GM19239 (cell line): ENCODE results near the gene ANO6.
A peak's percentile ranks its signal among the peaks of the same experiment; 100 is the strongest.
"Not testable (repeated sequence)": the region's sequence is repeated elsewhere in the genome, so short reads cannot be mapped to it uniquely, and the experiment has no call there.

Experiments used
- DNase-seq: peaks from one replicate; pipeline ENCODE4 v3.0.0; 2011; ENCODE audit warnings: low spot score; ENCODE audit not compliant: insufficient read length
- FAIRE-seq: peaks from 2 replicates; lab custom pipeline; 2011; peaks lifted over from hg19 to GRCh38; lab: Jason Lieb, UNC

The ANO6 gene, protein sequence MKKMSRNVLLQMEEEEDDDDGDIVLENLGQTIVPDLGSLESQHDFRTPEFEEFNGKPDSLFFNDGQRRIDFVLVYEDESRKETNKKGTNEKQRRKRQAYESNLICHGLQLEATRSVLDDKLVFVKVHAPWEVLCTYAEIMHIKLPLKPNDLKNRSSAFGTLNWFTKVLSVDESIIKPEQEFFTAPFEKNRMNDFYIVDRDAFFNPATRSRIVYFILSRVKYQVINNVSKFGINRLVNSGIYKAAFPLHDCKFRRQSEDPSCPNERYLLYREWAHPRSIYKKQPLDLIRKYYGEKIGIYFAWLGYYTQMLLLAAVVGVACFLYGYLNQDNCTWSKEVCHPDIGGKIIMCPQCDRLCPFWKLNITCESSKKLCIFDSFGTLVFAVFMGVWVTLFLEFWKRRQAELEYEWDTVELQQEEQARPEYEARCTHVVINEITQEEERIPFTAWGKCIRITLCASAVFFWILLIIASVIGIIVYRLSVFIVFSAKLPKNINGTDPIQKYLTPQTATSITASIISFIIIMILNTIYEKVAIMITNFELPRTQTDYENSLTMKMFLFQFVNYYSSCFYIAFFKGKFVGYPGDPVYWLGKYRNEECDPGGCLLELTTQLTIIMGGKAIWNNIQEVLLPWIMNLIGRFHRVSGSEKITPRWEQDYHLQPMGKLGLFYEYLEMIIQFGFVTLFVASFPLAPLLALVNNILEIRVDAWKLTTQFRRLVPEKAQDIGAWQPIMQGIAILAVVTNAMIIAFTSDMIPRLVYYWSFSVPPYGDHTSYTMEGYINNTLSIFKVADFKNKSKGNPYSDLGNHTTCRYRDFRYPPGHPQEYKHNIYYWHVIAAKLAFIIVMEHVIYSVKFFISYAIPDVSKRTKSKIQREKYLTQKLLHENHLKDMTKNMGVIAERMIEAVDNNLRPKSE

GRCh38 chr12:45215419-45216229 is at the start of gene ANO6:
Gene ANO6, plus strand, starts transcription at chr12:45216095. Its CDS starts 227 bp downstream, at chr12:45216322.
- peak; percentile 97 for FAIRE-seq
- DNase-seq = peak; percentile 44

DNA sequence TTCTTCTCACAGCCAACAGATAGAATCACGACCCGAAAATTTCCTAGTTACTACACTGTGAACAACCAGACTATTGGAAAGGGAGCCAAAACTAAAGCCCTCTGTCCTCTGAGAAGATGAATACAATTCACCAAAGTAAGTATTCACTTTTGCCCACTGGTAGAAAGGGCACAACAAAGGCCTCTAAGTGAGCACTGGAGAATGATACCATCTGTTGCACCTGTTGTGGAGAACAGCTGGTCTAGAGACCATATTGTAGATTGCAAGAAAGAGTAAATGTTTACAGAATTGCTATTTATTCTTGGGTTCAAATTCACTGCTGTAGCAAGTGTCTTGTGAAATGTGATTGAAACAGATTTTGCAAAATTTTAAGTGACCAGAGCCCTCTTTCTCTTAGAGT is 46.9 kb upstream of the ANO6 start:
- DNase-seq (no peak), FAIRE-seq (no peak)

GRCh38 chr12:45170456-45171042 is 45.3 kb upstream of the ANO6 start:
- DNase-seq = peak; percentile 56
- peak; percentile 86 for FAIRE-seq

- not testable (repeated sequence) for DNase-seq, FAIRE-seq
These were observed 42.6 kb upstream of the ANO6 start for GRCh38 chr12:45173293-45173692.

- FAIRE-seq = no peak
These were observed 41.3 kb upstream of the ANO6 start for GRCh38 chr12:45174595-45174994.

DNA sequence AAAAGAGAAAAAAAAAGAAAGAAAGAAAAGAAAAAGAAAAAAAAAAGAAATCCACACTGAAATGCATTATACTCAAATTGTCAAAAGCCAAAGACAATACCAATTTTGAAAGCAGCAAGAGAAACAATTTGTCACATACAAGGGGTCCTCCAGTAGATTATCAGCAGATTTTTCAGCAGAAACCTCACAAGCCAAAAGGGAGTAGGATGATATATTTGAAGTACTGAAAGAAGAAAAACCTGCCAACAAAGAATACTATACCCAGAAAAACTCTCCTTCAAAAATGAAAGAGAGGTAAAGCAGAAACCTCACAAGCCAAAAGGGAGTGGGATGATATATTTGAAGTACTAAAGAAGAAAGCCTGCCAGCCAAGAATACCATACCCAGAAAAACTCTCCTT is 37.1 kb upstream of the ANO6 start:
- FAIRE-seq (no peak), DNase-seq (no peak)

More at GRCh38 chr12:45174595-45174994, 41.3 kb upstream of the ANO6 start:
- no peak for DNase-seq

DNA sequence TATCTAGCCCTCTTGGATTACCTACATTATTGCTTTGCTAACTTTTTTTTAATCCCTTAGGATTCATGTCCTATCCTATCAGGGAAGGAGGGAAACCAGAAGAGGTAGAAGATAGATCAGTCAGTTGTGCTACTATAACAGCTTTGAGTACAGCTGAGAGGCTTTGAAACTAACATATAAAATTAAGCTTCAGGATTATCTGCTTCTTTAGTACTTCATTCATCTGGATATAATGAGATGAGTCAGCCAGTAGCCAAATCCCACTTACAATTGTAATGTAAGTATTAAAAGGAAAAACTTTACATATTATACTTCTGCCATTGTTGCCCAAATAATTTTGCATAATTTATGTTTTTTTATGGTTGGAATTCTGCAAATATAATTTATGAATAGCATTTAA is 33.4 kb upstream of the ANO6 start:
- FAIRE-seq (no peak), DNase-seq (no peak)

DNA sequence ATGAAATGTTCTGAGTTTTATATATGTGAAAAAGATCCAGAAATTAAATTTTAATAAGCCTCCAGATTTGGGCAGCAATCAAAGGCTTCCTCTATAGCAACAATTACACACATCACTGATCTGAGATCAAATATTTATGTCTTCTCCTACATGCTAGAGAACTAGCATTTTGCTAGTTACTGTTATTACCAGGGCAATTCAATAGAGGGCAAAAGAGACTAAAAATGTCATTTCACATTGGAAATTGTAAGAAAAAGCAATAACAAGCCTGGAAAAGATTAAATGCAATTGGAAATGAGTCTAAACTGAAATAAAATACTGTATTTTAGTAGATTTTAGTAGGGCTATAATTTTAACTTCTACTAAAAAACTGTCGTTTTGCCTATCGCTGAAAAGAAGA is 32.6 kb upstream of the ANO6 start:
- FAIRE-seq = no peak
- DNase-seq = no peak

GRCh38 chr12:45184147-45184963 is 31.5 kb upstream of the ANO6 start:
- no peak for DNase-seq
- FAIRE-seq = no peak

DNA sequence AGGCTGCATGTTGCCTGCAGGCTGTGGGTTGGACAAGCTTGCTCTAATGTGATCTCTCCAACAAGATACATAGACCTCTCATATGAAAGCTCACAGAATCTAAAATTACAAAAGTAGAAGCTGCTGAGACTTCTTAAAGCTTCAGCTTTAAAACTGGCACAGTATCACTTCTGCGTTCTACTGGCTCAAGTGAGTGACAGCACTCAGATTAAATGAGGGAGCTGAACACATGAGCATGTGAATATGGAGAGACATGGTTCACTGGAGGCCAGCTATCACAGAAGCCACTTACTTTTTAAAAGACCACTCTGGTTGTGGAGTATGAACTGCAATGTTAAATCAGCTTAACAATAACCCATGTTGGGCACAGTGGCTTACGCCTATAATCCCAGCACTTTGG is 29.1 kb upstream of the ANO6 start:
- FAIRE-seq = no peak

DNA sequence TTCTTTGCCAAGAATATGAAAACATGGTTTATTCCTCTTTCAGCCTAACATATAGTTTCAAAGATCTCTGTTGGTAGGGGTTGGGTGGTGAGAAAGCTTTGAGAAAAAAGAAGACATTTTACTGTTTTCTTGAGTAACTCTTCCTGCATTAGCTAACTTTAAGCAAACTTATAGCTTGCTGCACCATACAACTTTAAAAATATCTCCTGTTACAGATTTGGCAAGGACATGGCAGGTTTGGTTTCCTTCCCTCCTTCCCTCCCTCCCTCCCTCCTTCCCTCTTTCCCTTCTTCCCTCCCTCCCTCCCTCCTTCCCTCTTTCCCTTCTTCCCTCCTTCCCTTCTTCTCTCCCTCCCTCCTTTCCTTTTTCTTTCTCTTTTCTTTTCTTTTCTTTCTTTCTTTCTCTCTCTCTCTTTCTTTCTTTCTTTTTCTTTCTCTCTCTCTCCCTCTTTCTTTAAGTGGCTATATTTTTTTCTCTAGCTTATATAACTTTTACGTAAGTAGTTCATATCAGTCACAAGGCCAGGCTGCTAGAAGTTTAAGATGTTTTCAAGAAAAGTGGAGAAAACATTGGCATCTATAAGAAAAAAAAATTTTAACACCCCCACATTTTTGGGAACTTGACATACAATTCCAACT is 26.0 kb upstream of the ANO6 start:
- FAIRE-seq (no peak), DNase-seq (no peak)

More for the DNA sequence above, 29.1 kb upstream of the ANO6 start:
- DNase-seq = no peak

GRCh38 chr12:45191239-45191638 is 24.7 kb upstream of the ANO6 start:
- no peak for DNase-seq
- FAIRE-seq = no peak

- FAIRE-seq (no peak), DNase-seq (no peak)
These were observed 23.2 kb upstream of the ANO6 start for GRCh38 chr12:45192707-45193106.

DNA sequence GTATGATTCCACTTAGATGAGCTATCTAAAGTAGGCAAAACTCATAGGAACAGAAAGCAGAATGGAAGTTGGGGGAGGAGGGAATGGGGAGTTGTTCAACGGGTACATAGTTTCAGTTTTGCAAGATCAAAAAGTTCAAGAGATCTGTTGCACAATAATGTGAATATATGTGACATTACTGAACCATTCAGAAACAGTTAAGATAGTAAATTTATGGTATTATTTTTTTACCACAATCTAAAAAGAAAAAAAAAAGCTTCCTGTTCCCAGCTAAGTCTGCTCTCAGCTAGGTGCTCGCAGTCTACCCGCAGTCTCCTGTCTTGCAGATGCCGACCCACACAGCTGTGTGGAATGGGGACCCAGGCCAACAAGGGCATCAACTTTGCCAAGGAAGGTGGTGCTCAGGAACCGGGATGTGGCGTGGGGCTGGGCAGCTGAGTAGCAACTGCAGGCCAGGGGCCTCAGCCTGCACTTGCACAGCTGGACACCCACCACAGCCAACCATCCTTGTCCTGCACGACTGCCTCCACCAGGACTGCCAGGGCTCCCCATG is 15.3 kb upstream of the ANO6 start:
- FAIRE-seq (no peak), DNase-seq (no peak)

DNA sequence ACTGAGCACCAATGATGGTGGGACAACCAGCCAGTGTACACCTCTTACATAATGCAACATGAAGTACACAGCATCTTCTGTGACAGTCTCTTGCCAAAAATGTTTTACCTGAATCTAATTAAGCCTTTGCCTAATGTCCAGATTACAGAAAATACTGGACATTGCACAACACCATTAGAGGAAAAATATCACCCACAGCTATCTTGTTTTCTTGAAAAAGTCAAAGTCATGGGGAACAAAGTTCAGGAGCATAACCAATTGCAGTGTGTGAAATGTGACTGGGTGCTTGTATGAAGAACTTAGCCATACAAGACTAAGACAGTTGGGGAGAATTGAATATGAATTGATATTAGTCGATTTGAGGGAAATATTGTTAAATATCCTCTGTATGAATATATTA is 12.1 kb upstream of the ANO6 start:
- no peak for FAIRE-seq
- no peak for DNase-seq

DNA sequence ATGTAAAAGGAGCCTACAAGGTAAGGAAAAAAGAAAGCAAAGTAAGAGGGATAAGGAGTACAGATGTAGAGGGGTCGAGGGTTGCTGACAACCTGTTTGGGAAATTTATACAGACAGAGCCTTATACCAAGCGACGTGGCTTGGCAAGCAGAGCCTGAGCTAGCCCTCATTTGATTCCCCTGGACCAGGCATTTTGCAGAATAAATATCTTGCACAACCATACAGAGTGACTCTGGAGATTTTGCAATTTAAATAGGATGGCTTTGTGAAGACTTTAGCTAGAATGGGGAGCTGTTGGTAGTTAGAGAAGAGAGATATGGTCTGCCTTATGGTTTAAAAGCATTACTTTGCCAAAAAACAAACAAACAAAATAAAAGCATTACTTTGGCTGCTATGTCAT is 11.1 kb upstream of the ANO6 start:
- FAIRE-seq (no peak), DNase-seq (no peak)

DNA sequence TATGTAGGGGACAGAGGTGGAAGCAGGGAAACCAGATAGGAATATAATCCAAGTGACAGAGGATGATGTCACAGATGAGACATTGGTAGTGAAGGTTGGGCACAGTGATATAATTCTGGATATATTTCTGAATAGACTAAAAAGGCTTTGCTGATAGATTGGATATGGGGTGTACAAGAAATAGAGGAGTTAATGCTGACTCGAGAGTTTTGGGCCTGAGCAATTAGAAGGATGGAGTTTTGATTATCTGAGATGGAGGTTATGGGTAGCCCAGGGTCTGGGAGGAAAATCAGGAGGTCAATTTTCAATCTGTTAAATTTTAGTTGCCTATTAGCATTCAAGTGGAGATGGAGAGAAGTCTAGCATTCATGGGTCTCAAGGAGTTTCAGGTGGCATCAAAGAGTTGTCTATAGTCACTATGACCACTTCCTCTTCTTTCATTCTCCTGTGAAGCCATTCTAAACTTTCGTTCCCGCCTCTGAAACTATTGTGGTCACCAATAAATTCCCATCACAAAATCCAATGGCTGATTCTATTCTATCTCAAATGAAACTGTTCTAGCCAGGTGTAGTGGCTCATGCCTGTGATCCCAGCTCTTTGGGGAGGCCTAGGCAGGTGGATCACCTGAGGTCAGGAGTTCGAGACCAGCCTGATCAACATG is 10.6 kb upstream of the ANO6 start:
- FAIRE-seq (peak; percentile 33), DNase-seq (no peak)
